Transverse colon (tissue), 4 donors: ENCODE data around the gene ALS2CL. TPM values are rescaled to one million over a fixed set of nuclear protein-coding genes. Genes with fewer than 3 reads are reported as not detected.

Experiments used
- DNase-seq: peaks from one replicate; pipeline ENCODE4 v3.0.0-alpha.2; 2019
- H3K27ac ChIP-seq, 4 donors: fragments of 200-600 bp; sonication (generic); 2 replicates each; pipeline ENCODE4 v1.5.1; 2016 to 2018; ENCODE audit warnings: inconsistent platforms in 4 of 4
- H3K27me3 ChIP-seq: fragments of 200-600 bp; sonication (generic); 2 replicates; pipeline ENCODE4 v1.5.1; 2017; ENCODE audit warnings: inconsistent platforms
- H3K36me3 ChIP-seq, 4 donors: fragments of 200-600 bp; sonication (generic); 2 replicates each; pipeline ENCODE4 v1.5.1; 2017 to 2019; ENCODE audit warnings: inconsistent platforms in 4 of 4
- H3K4me1 ChIP-seq, 4 donors: fragments of 200-600 bp; sonication (generic); 2 replicates each; pipeline ENCODE4 v1.5.1; 2017 to 2020; ENCODE audit warnings: inconsistent platforms in 4 of 4
- H3K4me3 ChIP-seq, 4 donors: fragments of 200-600 bp; sonication (generic); 1 replicate in 1 of 4; 2 replicates in 3 of 4; pipeline versions ENCODE4 v1.5.1 to v1.6.1; 2017 to 2019; ENCODE audit warnings: inconsistent platforms in 4 of 4
- H3K9me3 ChIP-seq, 2 donors: fragments of 200-600 bp; sonication (generic); 2 replicates each; pipeline ENCODE4 v1.5.1; 2017 to 2019; ENCODE audit warnings: inconsistent platforms in 2 of 2
- CTCF ChIP-seq, 5 experiments: fragments of 200-600 bp in 3 of 5; fragments of 450-650 bp in 2 of 5; sonication (generic) in 3 of 5; IDR thresholded peaks; 1 replicate in 2 of 5; 2 replicates in 3 of 5; pipeline ENCODE4 v1.5.1; 2016 to 2017; ENCODE audit warnings: antibody characterized with exemption in 5 of 5, inconsistent platforms in 3 of 5, mild to moderate bottlenecking in 2 of 5, moderate library complexity in 1 of 5
- EP300 ChIP-seq: sonication (generic); formaldehyde crosslinking; IDR thresholded peaks from one replicate; pipeline ENCODE4 v1.6.1; 2017; ENCODE audit warnings: antibody characterized with exemption, low read depth
- POLR2A ChIP-seq: fragments of 450-650 bp; IDR thresholded peaks from one replicate; pipeline ENCODE4 v1.6.1; 2016; ENCODE audit warnings: antibody characterized with exemption, mild to moderate bottlenecking, moderate library complexity
- POLR2AphosphoS5 ChIP-seq, 3 donors: sonication (generic); formaldehyde crosslinking; IDR thresholded peaks; one replicate each; pipeline ENCODE4 v1.6.1; 2016; ENCODE audit warnings: antibody characterized with exemption in 3 of 3
- WGBS, 2 donors: methylation state at CpG; one replicate each; pipeline ENCODE4 v1.1.5; 2018; ENCODE audit warnings: low coverage in 1 of 2; 5-methylcytosine and 5-hydroxymethylcytosine counted together
- in situ Hi-C, 4 donors: fragments of 200-750 bp; cut with MboI; loops; one replicate each; pipeline versions ENCODE4 v1.15.0 to v1.15.1; 2017; ENCODE audit warnings: low sequenced_read_pairs in 3 of 4, low pct_ligation_motif_present in 1 of 4, low pct_unique_long_range_greater_than_20kb in 1 of 4
- intact Hi-C: fragments of 100-400 bp; cut with DNase I; formaldehyde crosslinking; loops from one replicate; pipeline ENCODE4 v1.15.1; 2023; ENCODE audit warnings: low total_unique reads
- total RNA-seq, 4 donors: library from RNA; depleted of rRNA; stranded (reverse); fragments of >200 nt; gene quantifications; one replicate each; pipeline ENCODE4 v1.1.0, GENCODE V29; 2016

ALS2CL gene
- total RNA-seq, 4 donors from 2014 or later = 67.5 to 212 (median 116) TPM

- Histone ChIP-seq H3K9me3 (no peaks in the 10 kb centered on the region), H3K4me3 (no peak overlapping the region), H3K27ac (no peak overlapping the region), H3K27me3 (peaks cover 6% of the 10 kb centered on the region), H3K4me1 (no peaks in the 10 kb centered on the region), H3K36me3 (no peaks in the 10 kb centered on the region)
- TF ChIP-seq POLR2AphosphoS5 (IDR thresholded peaks at IDR 0.05) (no peak), CTCF (IDR thresholded peaks at IDR 0.05) (no peak), POLR2A (no peak), EP300 (no peak)
- WGBS, 2 donors = 55 to 75% methylated on average over 1 to 3 of the region's 3 CpGs
- DNase-seq = no peak
- in situ Hi-C loops = loop anchor here in 1 of 4 donors (10.0 kb wide), 1 partner anchor 156 kb away; no protein-coding TSS in a partner anchor
- intact Hi-C loops = no loop called here
Measured at GRCh38 chr3:46640927-46641326, 52.6 kb downstream of the ALS2CL start.

GRCh38 chr3:46639221-46639620 is 54.3 kb downstream of the ALS2CL start:
- no peaks in the 10 kb centered on the region for H3K4me1 ChIP-seq
- TF ChIP-seq POLR2AphosphoS5 (IDR thresholded peaks at IDR 0.05) = no peak
- TF ChIP-seq POLR2A = no peak
- TF ChIP-seq CTCF (IDR thresholded peaks at IDR 0.05) = no peak
- no peak for TF ChIP-seq EP300
- H3K27ac ChIP-seq = no peak overlapping the region
- intact Hi-C loops = no loop called here
- in situ Hi-C loops = loop anchor here in 3 of 4 donors (10.0 kb wide), 2 partner anchors 134 to 154 kb away; no protein-coding TSS in a partner anchor
- no peaks in the 10 kb centered on the region for H3K9me3 ChIP-seq
- no peak for DNase-seq
- no peaks in the 10 kb centered on the region for H3K36me3 ChIP-seq
- no peaks in the 10 kb centered on the region for H3K27me3 ChIP-seq
- H3K4me3 ChIP-seq = no peak overlapping the region

GRCh38 chr3:46634856-46635255 is 58.6 kb downstream of the ALS2CL start:
- H3K9me3 ChIP-seq = no peaks in the 10 kb centered on the region
- DNase-seq = no peak
- H3K4me3 ChIP-seq = no peak overlapping the region
- 54 to 72% methylated on average over 3 of the region's 3 CpGs for WGBS, 2 donors
- no peak for TF ChIP-seq CTCF (IDR thresholded peaks at IDR 0.05)
- TF ChIP-seq POLR2A = no peak
- TF ChIP-seq EP300 = no peak
- no peak for TF ChIP-seq POLR2AphosphoS5 (IDR thresholded peaks at IDR 0.05)
- H3K27me3 ChIP-seq = no peaks in the 10 kb centered on the region
- intact Hi-C loops (no loop called here), in situ Hi-C loops (loop anchor here in 3 of 4 donors (10.0 kb wide), 2 partner anchors 130 to 150 kb away; no protein-coding TSS in a partner anchor)
- no peak overlapping the region for H3K27ac ChIP-seq
- peaks cover 0 to 6% (median 2%) of the 10 kb centered on the region in 4 donors for H3K4me1 ChIP-seq
- no peaks in the 10 kb centered on the region for H3K36me3 ChIP-seq

GRCh38 chr3:46632792-46633191 is 60.7 kb downstream of the ALS2CL start:
- intact Hi-C loops (no loop called here), in situ Hi-C loops (loop anchor here in 3 of 4 donors (10.0 kb wide), 2 partner anchors 128 to 148 kb away; no protein-coding TSS in a partner anchor)
- no peak for TF ChIP-seq POLR2AphosphoS5 (IDR thresholded peaks at IDR 0.05)
- no peak for TF ChIP-seq POLR2A
- TF ChIP-seq EP300 = no peak
- no peak for TF ChIP-seq CTCF (IDR thresholded peaks at IDR 0.05)
- DNase-seq = no peak
- H3K36me3 ChIP-seq = no peaks in the 10 kb centered on the region
- WGBS, 2 donors = 50 to 72% methylated on average over 1 of the region's 1 CpG
- H3K4me1 ChIP-seq = peaks cover 7 to 23% (median 16%) of the 10 kb centered on the region in 4 donors
- no peak overlapping the region for H3K27ac ChIP-seq
- H3K4me3 ChIP-seq = no peak overlapping the region
- no peaks in the 10 kb centered on the region for H3K27me3 ChIP-seq
- H3K9me3 ChIP-seq = no peaks in the 10 kb centered on the region
